ENCODE results near the gene GFAP.
"Not testable (repeated sequence)": the region's sequence is repeated elsewhere in the genome, so short reads cannot be mapped to it uniquely, and the experiment has no call there.

GFAP gene

GRCh38 chr17:44952946-44953475, 37.7 kb upstream of the GFAP start:
- H3K4me3 ChIP-seq (replicated peaks; ENCODE audit: low read depth, low read length) = no peak overlapping the region
- no peak for DNase-seq (ENCODE audit: extremely low read depth, low read depth)
- no peak for TF ChIP-seq CTCF (IDR thresholded peaks at IDR 0.05; ENCODE audit: low read depth, low read length, missing control alignments)

- peak overlapping the region; percentile 88 for H3K4me3 ChIP-seq (replicated peaks; ENCODE audit: low read depth, low read length)
- TF ChIP-seq CTCF (IDR thresholded peaks at IDR 0.05; ENCODE audit: low read depth, low read length, missing control alignments) = no peak
- DNase-seq (ENCODE audit: extremely low read depth, low read depth) = no peak
Observed at GRCh38 chr17:44948315-44948795, 33.1 kb upstream of the GFAP start.

- DNase-seq (ENCODE audit: extremely low read depth, low read depth) = peak; percentile 92
- no peak for TF ChIP-seq CTCF (IDR thresholded peaks at IDR 0.05; ENCODE audit: low read depth, low read length, missing control alignments)
- H3K4me3 ChIP-seq (replicated peaks; ENCODE audit: low read depth, low read length) = peak within 1 kb of the TSS; percentile 88
Observed at GRCh38 chr17:44947461-44948314, 32.4 kb upstream of the GFAP start, which contains the start of gene KIF18B. TSS of gene KIF18B (minus strand) at chr17:44947773. CDS start at chr17:44936344, 11,429 bp downstream.

GRCh38 chr17:44945652-44946051, 30.4 kb upstream of the GFAP start:
- DNase-seq (ENCODE audit: extremely low read depth, low read depth) = not testable (repeated sequence)
- H3K4me3 ChIP-seq (replicated peaks; ENCODE audit: low read depth, low read length) = peak overlapping the region; percentile 88

GRCh38 chr17:44942456-44942855, 27.2 kb upstream of the GFAP start:
- TF ChIP-seq CTCF (IDR thresholded peaks at IDR 0.05; ENCODE audit: low read depth, low read length, missing control alignments) = no peak
- no peak overlapping the region for H3K4me3 ChIP-seq (replicated peaks; ENCODE audit: low read depth, low read length)
- DNase-seq (ENCODE audit: extremely low read depth, low read depth) = no peak

GRCh38 chr17:44941712-44942331, 26.5 kb upstream of the GFAP start:
- TF ChIP-seq CTCF (IDR thresholded peaks at IDR 0.05; ENCODE audit: low read depth, low read length, missing control alignments) = no peak
- no peak for DNase-seq (ENCODE audit: extremely low read depth, low read depth)
- H3K4me3 ChIP-seq (replicated peaks; ENCODE audit: low read depth, low read length) = no peak overlapping the region

GRCh38 chr17:44940768-44941167, 25.5 kb upstream of the GFAP start:
- no peak overlapping the region for H3K4me3 ChIP-seq (replicated peaks; ENCODE audit: low read depth, low read length)
- TF ChIP-seq CTCF (IDR thresholded peaks at IDR 0.05; ENCODE audit: low read depth, low read length, missing control alignments) = no peak
- no peak for DNase-seq (ENCODE audit: extremely low read depth, low read depth)
